ENCODE measurements around the gene RALGPS1.

Gene RALGPS1

DNA sequence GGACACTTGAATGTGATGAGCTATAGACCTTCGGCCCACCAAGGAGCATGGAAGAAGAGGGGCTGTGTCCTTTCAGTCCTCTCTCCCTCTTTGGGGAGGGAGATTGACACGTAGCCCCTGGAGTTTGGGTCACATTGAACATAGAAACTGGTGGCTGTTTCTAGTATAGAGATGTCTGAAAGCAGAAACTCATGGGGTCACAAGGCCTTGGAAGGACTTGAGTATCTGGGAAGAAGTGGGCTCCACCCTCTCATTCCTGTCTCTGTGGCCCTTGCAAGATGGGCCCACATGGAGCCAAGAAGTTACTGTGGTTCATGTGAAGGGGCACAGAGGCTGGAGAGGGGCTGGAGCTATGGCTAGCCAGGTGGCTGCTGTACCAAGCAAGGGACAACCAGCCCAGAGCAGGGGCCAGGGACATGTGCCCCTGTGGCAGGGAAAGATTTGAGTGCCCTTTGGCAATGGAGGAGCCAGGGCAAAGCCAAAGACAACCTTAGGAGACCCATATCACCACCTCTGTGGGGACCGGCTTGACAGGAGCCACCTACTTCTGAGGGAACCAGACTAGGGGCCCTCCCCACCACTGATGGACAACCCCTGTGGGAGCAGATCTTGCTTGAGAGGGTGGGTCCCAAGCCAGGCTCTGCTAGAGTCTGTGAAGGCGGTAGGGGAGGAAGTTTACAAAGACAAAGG, 220.6 kb downstream of the RALGPS1 start:
- DNase-seq (ENCODE audit: extremely low read depth, low read depth): no peak

DNA sequence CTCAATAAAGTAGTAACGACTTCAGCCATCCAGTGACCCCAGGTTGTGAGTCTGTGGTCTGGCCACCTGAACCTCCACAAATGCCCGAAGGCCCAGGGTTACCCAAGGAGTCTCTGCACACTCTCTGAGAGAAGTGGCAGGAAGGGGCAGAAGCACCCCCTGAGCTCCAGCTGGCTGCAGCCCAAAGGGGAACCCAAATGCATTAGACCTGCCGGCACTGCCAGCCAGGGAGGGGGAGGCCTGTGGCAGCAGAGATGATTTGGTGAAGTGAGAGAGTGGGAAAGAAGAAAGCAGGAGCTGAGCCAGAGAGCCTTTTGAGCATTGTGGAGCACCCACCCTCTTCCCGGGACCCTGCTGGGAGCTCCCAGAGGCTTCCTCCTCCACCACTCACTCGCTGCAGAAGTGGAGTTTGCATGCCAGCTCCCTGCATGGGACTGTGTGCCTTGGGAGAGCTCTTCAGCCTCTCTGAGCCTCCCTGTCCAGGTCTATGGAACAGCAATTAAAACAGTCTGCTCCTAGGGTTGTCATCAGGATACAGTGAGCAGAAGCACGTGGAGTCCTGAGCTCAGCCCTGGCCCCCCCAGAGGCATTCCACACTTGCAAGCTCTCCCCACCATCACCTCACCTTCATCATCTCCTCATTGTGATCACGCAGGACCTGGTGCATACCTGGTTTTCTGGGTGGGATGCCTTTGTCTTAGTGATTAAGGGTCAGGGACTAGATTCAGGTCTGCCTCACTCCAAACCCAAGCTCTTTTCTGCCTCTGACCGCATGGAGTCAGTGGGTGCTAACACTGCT, 221.7 kb downstream of the RALGPS1 start:
- H3K4me3 ChIP-seq (replicated peaks; ENCODE audit: low read depth, low read length): no peak overlapping the region
- DNase-seq (ENCODE audit: extremely low read depth, low read depth): no peak
- TF ChIP-seq, protein P1, sequence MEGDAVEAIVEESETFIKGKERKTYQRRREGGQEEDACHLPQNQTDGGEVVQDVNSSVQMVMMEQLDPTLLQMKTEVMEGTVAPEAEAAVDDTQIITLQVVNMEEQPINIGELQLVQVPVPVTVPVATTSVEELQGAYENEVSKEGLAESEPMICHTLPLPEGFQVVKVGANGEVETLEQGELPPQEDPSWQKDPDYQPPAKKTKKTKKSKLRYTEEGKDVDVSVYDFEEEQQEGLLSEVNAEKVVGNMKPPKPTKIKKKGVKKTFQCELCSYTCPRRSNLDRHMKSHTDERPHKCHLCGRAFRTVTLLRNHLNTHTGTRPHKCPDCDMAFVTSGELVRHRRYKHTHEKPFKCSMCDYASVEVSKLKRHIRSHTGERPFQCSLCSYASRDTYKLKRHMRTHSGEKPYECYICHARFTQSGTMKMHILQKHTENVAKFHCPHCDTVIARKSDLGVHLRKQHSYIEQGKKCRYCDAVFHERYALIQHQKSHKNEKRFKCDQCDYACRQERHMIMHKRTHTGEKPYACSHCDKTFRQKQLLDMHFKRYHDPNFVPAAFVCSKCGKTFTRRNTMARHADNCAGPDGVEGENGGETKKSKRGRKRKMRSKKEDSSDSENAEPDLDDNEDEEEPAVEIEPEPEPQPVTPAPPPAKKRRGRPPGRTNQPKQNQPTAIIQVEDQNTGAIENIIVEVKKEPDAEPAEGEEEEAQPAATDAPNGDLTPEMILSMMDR (IDR thresholded peaks at IDR 0.05; ENCODE audit: low read depth, low read length, missing control alignments): no peak

More for the DNA sequence above, 220.6 kb downstream of the RALGPS1 start:
- TF ChIP-seq, protein P1 (IDR thresholded peaks at IDR 0.05; ENCODE audit: low read depth, low read length, missing control alignments): no peak
- H3K4me3 ChIP-seq (replicated peaks; ENCODE audit: low read depth, low read length): no peak overlapping the region

DNA sequence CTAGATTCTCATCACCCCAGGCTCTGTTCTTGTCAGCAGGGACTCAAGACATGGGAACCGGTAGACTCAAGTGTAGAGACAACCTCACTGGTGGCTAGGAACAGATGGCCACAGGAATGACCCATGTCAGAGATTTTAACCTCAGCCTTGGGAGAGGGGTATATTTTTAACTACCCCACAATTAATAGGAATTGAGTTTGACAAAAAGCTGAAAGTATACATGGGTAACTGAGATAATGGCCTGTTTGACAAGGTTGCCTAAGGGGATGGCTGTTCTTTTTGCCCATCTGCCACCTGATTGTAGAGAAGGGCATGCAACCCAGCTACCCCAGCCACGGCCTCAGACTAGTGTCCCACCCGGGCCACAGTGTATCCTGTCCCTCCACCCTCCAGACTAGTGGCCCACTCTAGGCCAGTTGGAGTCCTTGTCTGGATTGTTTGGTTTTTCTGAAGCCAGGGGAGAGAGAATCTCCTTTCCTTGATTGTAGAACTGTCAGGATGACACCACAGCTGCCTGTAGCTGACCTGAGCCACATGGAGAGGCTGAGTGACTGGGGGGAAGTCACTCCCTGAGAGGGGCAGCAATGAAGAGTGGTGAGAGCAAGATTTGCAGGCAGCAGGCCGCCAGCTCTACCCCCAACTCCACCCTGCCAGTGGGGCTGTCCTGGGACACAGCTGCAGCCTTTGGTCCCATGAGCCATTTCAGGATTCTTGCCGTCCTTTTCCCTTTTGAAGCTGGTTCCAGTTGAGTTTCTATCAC, 222.5 kb downstream of the RALGPS1 start:
- TF ChIP-seq, protein P1 (IDR thresholded peaks at IDR 0.05; ENCODE audit: low read depth, low read length, missing control alignments): no peak
- H3K4me3 ChIP-seq (replicated peaks; ENCODE audit: low read depth, low read length): no peak overlapping the region
- no peak for DNase-seq (ENCODE audit: extremely low read depth, low read depth)

DNA sequence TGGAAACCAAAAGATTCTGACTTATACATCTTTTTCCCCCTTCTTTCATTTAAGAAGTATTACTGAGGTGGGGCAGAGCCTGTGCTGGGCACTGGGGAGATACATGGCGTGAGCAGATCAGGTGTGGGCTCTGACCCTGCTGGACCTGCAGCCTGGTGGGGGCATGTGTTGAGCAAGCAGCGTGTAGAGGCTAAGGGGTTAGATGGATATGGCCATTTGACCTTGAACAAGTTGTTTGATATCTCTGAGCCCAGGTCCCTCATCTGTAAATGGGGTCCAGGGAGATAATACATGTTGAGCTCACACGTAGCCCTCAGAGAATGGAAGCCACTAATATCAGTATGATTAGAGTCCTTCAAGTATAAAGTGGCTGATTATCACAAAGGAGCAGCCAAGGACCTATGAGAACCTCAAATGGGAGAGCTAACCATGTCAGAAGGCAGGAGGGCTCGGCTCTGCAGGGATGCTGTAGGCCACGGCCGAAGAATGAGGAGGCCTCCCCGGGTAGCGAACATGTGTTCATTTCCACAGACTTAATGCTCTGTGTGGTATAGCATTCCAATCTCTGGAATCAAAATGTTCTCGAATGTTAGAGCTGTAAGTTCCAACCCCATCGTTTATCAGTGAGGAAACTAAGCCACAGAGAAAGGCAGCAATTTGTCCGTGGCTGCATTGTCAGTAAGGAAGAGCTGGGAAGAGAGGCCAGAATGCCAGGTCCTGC, 223.2 kb downstream of the RALGPS1 start:
- no peak for DNase-seq (ENCODE audit: extremely low read depth, low read depth)
- TF ChIP-seq, protein P1 (IDR thresholded peaks at IDR 0.05; ENCODE audit: low read depth, low read length, missing control alignments): no peak
- H3K4me3 ChIP-seq (replicated peaks; ENCODE audit: low read depth, low read length): no peak overlapping the region

DNA sequence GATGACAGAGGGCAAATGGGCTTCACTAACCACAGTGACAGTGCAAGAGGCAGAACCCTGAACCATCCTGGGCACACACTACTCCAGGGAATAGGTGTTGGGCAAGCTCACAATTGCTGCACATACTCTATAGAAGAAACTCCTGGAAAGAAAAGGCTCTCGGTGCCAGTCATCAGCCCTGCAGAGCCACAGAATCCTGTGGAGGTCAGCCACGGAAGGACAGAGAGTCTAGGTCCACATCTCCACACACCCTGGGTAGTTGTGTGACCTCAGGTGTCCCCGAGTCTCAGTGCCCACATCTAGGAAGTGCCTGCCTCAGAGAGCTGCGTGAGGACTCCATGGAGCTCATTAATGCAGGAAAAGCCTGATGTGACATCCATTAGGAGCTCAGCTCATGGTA, 223.9 kb downstream of the RALGPS1 start:
- TF ChIP-seq, protein P1 (IDR thresholded peaks at IDR 0.05; ENCODE audit: low read depth, low read length, missing control alignments): no peak
- DNase-seq (ENCODE audit: extremely low read depth, low read depth): no peak
- no peak overlapping the region for H3K4me3 ChIP-seq (replicated peaks; ENCODE audit: low read depth, low read length)

DNA sequence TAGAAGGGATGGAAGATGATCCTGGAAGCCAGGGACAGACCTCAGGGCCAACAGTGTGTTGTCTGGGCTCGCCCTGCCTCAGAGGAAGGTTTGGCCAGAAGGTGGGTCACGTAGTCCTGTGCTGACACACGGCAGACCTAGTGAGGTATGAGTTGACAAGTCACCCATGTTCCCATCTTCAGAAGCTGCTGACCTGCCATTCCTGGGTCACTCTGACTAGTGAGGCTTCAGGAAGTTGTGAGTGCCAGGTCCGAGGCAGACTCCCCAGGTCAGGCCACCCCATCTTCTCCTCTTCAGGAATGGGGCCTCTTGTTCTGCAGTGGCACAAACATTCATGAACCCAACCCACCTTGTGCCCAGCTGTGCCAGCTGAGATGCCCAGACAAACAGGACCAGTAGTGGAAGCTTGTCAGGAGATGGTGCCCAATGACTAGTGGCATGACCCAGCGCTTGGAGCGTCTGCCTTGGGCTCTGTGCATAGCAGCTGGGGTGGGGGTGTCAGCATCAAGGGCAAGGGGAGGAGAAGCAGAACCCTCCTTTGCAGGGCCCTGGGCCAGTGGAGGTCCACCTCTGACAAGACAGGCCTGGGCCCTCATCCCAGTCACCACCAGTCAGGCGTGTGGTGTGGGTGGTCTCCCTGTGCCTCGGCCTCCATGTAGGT, 224.6 kb downstream of the RALGPS1 start:
- TF ChIP-seq, protein P1 (IDR thresholded peaks at IDR 0.05; ENCODE audit: low read depth, low read length, missing control alignments): no peak
- no peak overlapping the region for H3K4me3 ChIP-seq (replicated peaks; ENCODE audit: low read depth, low read length)
- no peak for DNase-seq (ENCODE audit: extremely low read depth, low read depth)
